ENCODE measurements around the gene PTPRT. TPM values are rescaled to one million over a fixed set of nuclear protein-coding genes. Genes with fewer than 3 reads are reported as not detected.

Gene PTPRT
- total and polyA plus RNA-seq, 2 experiments from 2014 or later, result not detected

GRCh38 chr20:43151256-43151655 is 38.5 kb downstream of the PTPRT start (continued):
- no peak for TF ChIP-seq ZNF331 (CRISPR knock-in tag; IDR thresholded peaks at IDR 0.05; ENCODE audit: low read depth)
- TF ChIP-seq REST (IDR thresholded peaks at IDR 0.05; ENCODE audit: unreplicated experiment), result no peak
- no peak for TF ChIP-seq ETS1 (IDR thresholded peaks at IDR 0.05)

- H3K27me3 ChIP-seq (ENCODE audit: insufficient read depth), result no peaks in the 10 kb centered on the region
- DNase-seq (ENCODE audit: low spot score) (no peak), ATAC-seq (no peak)
- no peaks in the 10 kb centered on the region for H3K4me1 ChIP-seq (ENCODE audit: insufficient read depth)
- H3K36me3 ChIP-seq (ENCODE audit: insufficient read depth), result peaks cover 9% of the 10 kb centered on the region; the same call in 1 of the 2 replicates
- no peaks in the 10 kb centered on the region for H3K79me2 ChIP-seq (replicated peaks; ENCODE audit: insufficient read depth)
- TF ChIP-seq NANOG (IDR thresholded peaks at IDR 0.05; ENCODE audit: borderline replicate concordance), result no peak
- TF ChIP-seq ZNF114 (CRISPR knock-in tag; IDR thresholded peaks at IDR 0.05), result no peak
- TF ChIP-seq POLR2AphosphoS5 (IDR thresholded peaks at IDR 0.05; ENCODE audit: low read depth), result no peak
- no peak for TF ChIP-seq ZNF331 (CRISPR knock-in tag; IDR thresholded peaks at IDR 0.05; ENCODE audit: low read depth)
- no peak for TF ChIP-seq ETS1 (IDR thresholded peaks at IDR 0.05)
- TF ChIP-seq, protein P1, sequence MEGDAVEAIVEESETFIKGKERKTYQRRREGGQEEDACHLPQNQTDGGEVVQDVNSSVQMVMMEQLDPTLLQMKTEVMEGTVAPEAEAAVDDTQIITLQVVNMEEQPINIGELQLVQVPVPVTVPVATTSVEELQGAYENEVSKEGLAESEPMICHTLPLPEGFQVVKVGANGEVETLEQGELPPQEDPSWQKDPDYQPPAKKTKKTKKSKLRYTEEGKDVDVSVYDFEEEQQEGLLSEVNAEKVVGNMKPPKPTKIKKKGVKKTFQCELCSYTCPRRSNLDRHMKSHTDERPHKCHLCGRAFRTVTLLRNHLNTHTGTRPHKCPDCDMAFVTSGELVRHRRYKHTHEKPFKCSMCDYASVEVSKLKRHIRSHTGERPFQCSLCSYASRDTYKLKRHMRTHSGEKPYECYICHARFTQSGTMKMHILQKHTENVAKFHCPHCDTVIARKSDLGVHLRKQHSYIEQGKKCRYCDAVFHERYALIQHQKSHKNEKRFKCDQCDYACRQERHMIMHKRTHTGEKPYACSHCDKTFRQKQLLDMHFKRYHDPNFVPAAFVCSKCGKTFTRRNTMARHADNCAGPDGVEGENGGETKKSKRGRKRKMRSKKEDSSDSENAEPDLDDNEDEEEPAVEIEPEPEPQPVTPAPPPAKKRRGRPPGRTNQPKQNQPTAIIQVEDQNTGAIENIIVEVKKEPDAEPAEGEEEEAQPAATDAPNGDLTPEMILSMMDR (conservative IDR thresholded peaks at IDR 0.05; ENCODE audit: low read depth in 2 of 2), result no peak
- TF ChIP-seq CREB1 (CRISPR knock-in tag; IDR thresholded peaks at IDR 0.05; ENCODE audit: low read depth), result no peak
- no peak for TF ChIP-seq EZH2phosphoT487 (IDR thresholded peaks at IDR 0.05; ENCODE audit: unreplicated experiment)
- TF ChIP-seq JUNB (IDR thresholded peaks at IDR 0.05; ENCODE audit: unreplicated experiment), result no peak
- TF ChIP-seq STAT1 (IDR thresholded peaks at IDR 0.05; ENCODE audit: unreplicated experiment), result no peak
- no peak for TF ChIP-seq EZH2 (IDR thresholded peaks at IDR 0.05; ENCODE audit: low read depth, unreplicated experiment)
- TF ChIP-seq REST (IDR thresholded peaks at IDR 0.05; ENCODE audit: unreplicated experiment), result no peak
- H3K4me3 ChIP-seq, result no peak overlapping the region
- no peak overlapping the region for H2AFZ ChIP-seq
- H4K20me1 ChIP-seq (replicated peaks; ENCODE audit: insufficient read depth), result no peaks in the 10 kb centered on the region
- Mint-ChIP-seq H3K4me1 (no peaks in the 10 kb centered on the region), H3K27me3 (ENCODE audit: insufficient read depth, low read depth, poor library complexity) (peaks cover 3% of the 10 kb centered on the region), H3K4me3 (no peak overlapping the region), H3K9me3 (peaks cover 98% of the 10 kb centered on the region), H3K27ac (no peak overlapping the region), H3K36me3 (ENCODE audit: low read depth) (peaks cover 22% of the 10 kb centered on the region)
- H3K4me2 ChIP-seq, result no peak overlapping the region
- no peaks in the 10 kb centered on the region for H3K9me2 ChIP-seq (ENCODE audit: insufficient read depth)
- H3F3A ChIP-seq (replicated peaks; ENCODE audit: low read depth), result no peaks in the 10 kb centered on the region
- H3K27ac ChIP-seq (ENCODE audit: low read depth), result no peak overlapping the region
These were observed 49.0 kb downstream of the PTPRT start for GRCh38 chr20:43140726-43141125.
